ENCODE measurements around the gene ASS1.

GRCh38 chr9:130425741-130426466, 18.9 kb upstream of the ASS1 start:
- TF ChIP-seq CTCF (IDR thresholded peaks at IDR 0.05) (no peak), ZFX (IDR thresholded peaks at IDR 0.05; ENCODE audit: borderline replicate concordance) (no peak)
